GM23338 (cell line): ENCODE data around the gene BMPR1B. TPM values are rescaled to one million over a fixed set of nuclear protein-coding genes. Genes with fewer than 3 reads are reported as not detected.

Source experiments
- ATAC-seq: fragments of 200-7000 bp; cut with Tn5 transposase; 3 replicates; pipeline ENCODE4 v1.9.1; 2020
- DNase-seq: peaks from one replicate; pipeline ENCODE4 v3.0.0-alpha.2; 2015; ENCODE audit warnings: low spot score
- H2AFZ ChIP-seq: fragments of 200-600 bp; sonication (generic); 2 replicates; pipeline ENCODE4 v1.8.0; 2016; ENCODE audit warnings: antibody characterized with exemption, mild to moderate bottlenecking, moderate library complexity
- H3F3A ChIP-seq: fragments of 200-600 bp; sonication (generic); replicated peaks from 2 replicates; pipeline ENCODE4 v1.8.0; 2017; ENCODE audit warnings: antibody characterized with exemption, mixed run types, low read depth
- H3K27ac ChIP-seq: fragments of 200-600 bp; sonication (generic); 2 replicates; pipeline ENCODE4 v1.6.1; 2016; ENCODE audit warnings: low read depth
- H3K27me3 ChIP-seq: fragments of 200-600 bp; sonication (generic); 2 replicates; pipeline ENCODE4 v1.8.0; 2016; ENCODE audit warnings: mild to moderate bottlenecking, mixed run types, moderate library complexity; ENCODE audit not compliant: insufficient read depth
- H3K36me3 ChIP-seq: fragments of 200-600 bp; sonication (generic); 2 replicates; pipeline ENCODE4 v1.8.0; 2016; ENCODE audit warnings: mild to moderate bottlenecking; ENCODE audit not compliant: insufficient read depth
- H3K4me1 ChIP-seq: fragments of 200-600 bp; sonication (generic); 2 replicates; pipeline ENCODE4 v1.8.0; 2016; ENCODE audit warnings: mild to moderate bottlenecking, moderate library complexity; ENCODE audit not compliant: insufficient read depth
- H3K4me2 ChIP-seq: fragments of 200-600 bp; sonication (generic); 2 replicates; pipeline ENCODE4 v1.7.1; 2017; ENCODE audit warnings: mixed run types
- H3K4me3 ChIP-seq: fragments of 200-600 bp; sonication (generic); 2 replicates; pipeline ENCODE4 v1.6.1; 2016; ENCODE audit warnings: mixed run types
- H3K79me2 ChIP-seq: fragments of 200-600 bp; sonication (generic); replicated peaks from 2 replicates; pipeline ENCODE4 v1.8.0; 2017; ENCODE audit warnings: mild to moderate bottlenecking; ENCODE audit not compliant: insufficient read depth
- H3K9me2 ChIP-seq: fragments of 200-600 bp; sonication (generic); 2 replicates; pipeline ENCODE4 v1.8.0; 2017; ENCODE audit not compliant: insufficient read depth
- H4K20me1 ChIP-seq: fragments of 200-600 bp; sonication (generic); replicated peaks from 2 replicates; pipeline ENCODE4 v1.8.0; 2017; ENCODE audit warnings: mild to moderate bottlenecking; ENCODE audit not compliant: insufficient read depth
- H3K27ac Mint-ChIP-seq: 2 replicates; pipeline ENCODE4 v1.8.0; 2020; ENCODE audit warnings: inconsistent platforms, mild to moderate bottlenecking, moderate library complexity, mixed read lengths
- H3K27me3 Mint-ChIP-seq: 3 replicates; pipeline ENCODE4 v1.8.0; 2022; ENCODE audit warnings: low read depth, mild to moderate bottlenecking, moderate library complexity, mixed read lengths, inconsistent platforms; ENCODE audit not compliant: insufficient read depth, poor library complexity
- H3K36me3 Mint-ChIP-seq: 3 replicates; pipeline ENCODE4 v1.8.0; 2021; ENCODE audit warnings: low read depth, mild to moderate bottlenecking, inconsistent platforms, moderate library complexity, mixed read lengths
- H3K4me1 Mint-ChIP-seq: 3 replicates; pipeline ENCODE4 v1.8.0; 2020; ENCODE audit warnings: mild to moderate bottlenecking, inconsistent platforms, mixed read lengths
- H3K4me3 Mint-ChIP-seq: 3 replicates; pipeline ENCODE4 v1.8.0; 2021; ENCODE audit warnings: moderate library complexity, mild to moderate bottlenecking, inconsistent platforms, mixed read lengths
- H3K9me3 Mint-ChIP-seq: 3 replicates; pipeline ENCODE4 v1.8.0; 2020; ENCODE audit warnings: moderate library complexity, mild to moderate bottlenecking, inconsistent platforms, mixed read lengths
- CREB1 ChIP-seq: fragments of 250-450 bp; sonication (Bioruptor Pico); IDR thresholded peaks from 2 replicates; pipeline ENCODE4 v1.5.0; 2020; ENCODE audit warnings: low read depth, mild to moderate bottlenecking, moderate library complexity
- EZH2 ChIP-seq: fragments of 200-600 bp; sonication (generic); IDR thresholded peaks from one replicate; pipeline ENCODE4 v1.8.0; 2017; ENCODE audit warnings: antibody characterized with exemption, mild to moderate bottlenecking, low read depth; ENCODE audit not compliant: unreplicated experiment
- EZH2phosphoT487 ChIP-seq: fragments of 200-600 bp; sonication (generic); IDR thresholded peaks from one replicate; pipeline ENCODE4 v1.8.1; 2018; ENCODE audit warnings: antibody characterized with exemption; ENCODE audit not compliant: unreplicated experiment
- STAT1 ChIP-seq: IDR thresholded peaks from one replicate; pipeline ENCODE4 v1.6.1; 2016; ENCODE audit warnings: antibody characterized with exemption; ENCODE audit not compliant: unreplicated experiment
- ZNF331 ChIP-seq: fragments of 250-450 bp; sonication (Bioruptor Pico); IDR thresholded peaks from 2 replicates; pipeline ENCODE4 v1.5.0; 2020; ENCODE audit warnings: low read depth, mild to moderate bottlenecking, moderate library complexity
- ZNF462 ChIP-seq: fragments of 250-450 bp; sonication (Bioruptor Pico); IDR thresholded peaks from 2 replicates; pipeline ENCODE4 v1.5.0; 2020; ENCODE audit warnings: mild to moderate bottlenecking, moderate library complexity
- polyA plus RNA-seq: library from polyadenylated mRNA; unstranded; fragments of >200 nt; fragmentation: Nextera tagmentation; extraction: Ambion mirVana; gene quantifications from 2 replicates; pipeline ENCODE4 v1.2.1, GENCODE V29; 2016
- total RNA-seq: library from RNA; depleted of rRNA; stranded (reverse); fragments of >200 nt; shearing (Covaris generic); gene quantifications from 2 replicates; pipeline ENCODE4 v1.2.3, GENCODE V29; 2014

The BMPR1B gene
- total and polyA plus RNA-seq, 2 experiments from 2014 or later, result 0.48 to 1.0 TPM

- no peak for TF ChIP-seq ZNF462 (CRISPR knock-in tag)
- TF ChIP-seq ZNF331 (CRISPR knock-in tag), result no peak
- TF ChIP-seq CREB1 (CRISPR knock-in tag), result no peak
- TF ChIP-seq EZH2, result no peak
Observed at GRCh38 chr4:94912606-94913005, 154.9 kb downstream of the BMPR1B start (continued).

- Histone ChIP-seq H3F3A (no peaks in the 10 kb centered on the region), H3K36me3 (no peaks in the 10 kb centered on the region; the same call in 1 of the 2 replicates), H3K9me2 (no peaks in the 10 kb centered on the region; the same call in none of the 2 replicates), H3K27me3 (no peaks in the 10 kb centered on the region), H2AFZ (no peak overlapping the region), H3K4me1 (no peaks in the 10 kb centered on the region), H4K20me1 (no peaks in the 10 kb centered on the region), H3K4me2 (no peak overlapping the region), H3K79me2 (no peaks in the 10 kb centered on the region), H3K4me3 (no peak overlapping the region), H3K27ac (no peak overlapping the region)
- TF ChIP-seq EZH2phosphoT487 (no peak), STAT1 (no peak)
- peaks cover 28% of the 10 kb centered on the region for H3K36me3 Mint-ChIP-seq
- H3K27ac Mint-ChIP-seq, result 0 out of 2 replicates have a peak overlapping the region, but pooled peaks have one; percentile 42
- no peaks in the 10 kb centered on the region for H3K27me3 Mint-ChIP-seq
- H3K9me3 Mint-ChIP-seq, result peaks cover 34% of the 10 kb centered on the region
- H3K4me3 Mint-ChIP-seq, result no peak overlapping the region
- peaks cover 5% of the 10 kb centered on the region for H3K4me1 Mint-ChIP-seq
- no peak for DNase-seq
- no peak for ATAC-seq
Observed at GRCh38 chr4:94913316-94913715, 155.6 kb downstream of the BMPR1B start.
